Measurements from ENCODE around the gene TREM2.

- TF ChIP-seq, protein P1, sequence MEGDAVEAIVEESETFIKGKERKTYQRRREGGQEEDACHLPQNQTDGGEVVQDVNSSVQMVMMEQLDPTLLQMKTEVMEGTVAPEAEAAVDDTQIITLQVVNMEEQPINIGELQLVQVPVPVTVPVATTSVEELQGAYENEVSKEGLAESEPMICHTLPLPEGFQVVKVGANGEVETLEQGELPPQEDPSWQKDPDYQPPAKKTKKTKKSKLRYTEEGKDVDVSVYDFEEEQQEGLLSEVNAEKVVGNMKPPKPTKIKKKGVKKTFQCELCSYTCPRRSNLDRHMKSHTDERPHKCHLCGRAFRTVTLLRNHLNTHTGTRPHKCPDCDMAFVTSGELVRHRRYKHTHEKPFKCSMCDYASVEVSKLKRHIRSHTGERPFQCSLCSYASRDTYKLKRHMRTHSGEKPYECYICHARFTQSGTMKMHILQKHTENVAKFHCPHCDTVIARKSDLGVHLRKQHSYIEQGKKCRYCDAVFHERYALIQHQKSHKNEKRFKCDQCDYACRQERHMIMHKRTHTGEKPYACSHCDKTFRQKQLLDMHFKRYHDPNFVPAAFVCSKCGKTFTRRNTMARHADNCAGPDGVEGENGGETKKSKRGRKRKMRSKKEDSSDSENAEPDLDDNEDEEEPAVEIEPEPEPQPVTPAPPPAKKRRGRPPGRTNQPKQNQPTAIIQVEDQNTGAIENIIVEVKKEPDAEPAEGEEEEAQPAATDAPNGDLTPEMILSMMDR (IDR thresholded peaks at IDR 0.05; ENCODE audit: low read length), result no peak
- no peak for TF ChIP-seq EZH2phosphoT487 (IDR thresholded peaks at IDR 0.05; ENCODE audit: low read length)
- TF ChIP-seq EZH2 (optimal IDR thresholded peaks at IDR 0.05; ENCODE audit: low read depth, low read length), result no peak
Observed at GRCh38 chr6:41157323-41157722, 5.6 kb downstream of the TREM2 start.

Data from MM.1S (cell line).